ENCODE results near the gene MLN. TPM values are rescaled to one million over a fixed set of nuclear protein-coding genes. Genes with fewer than 3 reads are reported as not detected.

MLN gene
- total and polyA plus RNA-seq, 2 experiments from 2014 or later, result 0.86 to 2.3 TPM

DNA sequence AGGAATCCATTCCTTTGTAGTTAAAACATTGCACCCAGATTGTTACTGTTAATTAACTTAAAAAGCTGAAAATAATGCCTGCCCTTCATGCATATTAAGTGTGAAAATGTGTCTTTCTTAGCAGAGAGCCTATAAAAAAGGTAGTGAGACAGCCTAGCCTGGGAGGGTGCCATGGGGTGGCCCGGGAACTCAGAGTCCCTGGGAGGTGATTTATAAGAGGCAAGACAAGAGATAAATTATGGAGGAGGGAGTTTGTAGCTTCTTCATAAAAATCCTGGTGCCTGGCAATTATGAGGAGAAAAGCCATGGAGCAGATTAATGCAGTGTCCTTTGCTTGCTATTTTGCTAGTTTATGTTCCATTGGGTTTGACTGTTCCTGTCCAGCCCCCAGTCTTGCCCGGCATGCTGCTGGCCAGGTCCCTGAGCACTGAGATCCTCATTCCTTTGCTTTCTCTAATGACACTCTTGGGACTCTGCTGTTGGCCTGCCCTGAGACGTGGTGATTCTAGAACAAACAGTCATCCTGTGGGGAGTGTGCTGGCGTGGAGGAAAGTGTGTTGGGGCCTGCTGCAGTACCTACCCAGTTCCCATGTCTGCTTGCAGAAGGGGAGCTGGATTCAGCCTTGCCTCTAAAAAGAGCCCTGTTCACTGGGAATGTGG lies 4.2 kb downstream of the MLN start:
- Histone ChIP-seq H3K4me3 (no peak overlapping the region), H3K27me3 (peaks cover 2% of the 10 kb centered on the region), H3K9me2 (replicated peaks; ENCODE audit: insufficient read depth) (no peaks in the 10 kb centered on the region), H3K79me2 (no peaks in the 10 kb centered on the region), H4K20me1 (ENCODE audit: insufficient read depth, poor library complexity, severe bottlenecking) (no peaks in the 10 kb centered on the region), H3K27ac (no peak overlapping the region), H3K4me1 (ENCODE audit: insufficient read depth) (peaks cover 3% of the 10 kb centered on the region), H3K4me2 (no peak overlapping the region), H3K9me3 (ENCODE audit: low read depth) (no peaks in the 10 kb centered on the region), H2AFZ (no peak overlapping the region), H3K36me3 (replicated peaks; ENCODE audit: insufficient read depth, low read depth) (no peaks in the 10 kb centered on the region)
- TF ChIP-seq, protein P1, sequence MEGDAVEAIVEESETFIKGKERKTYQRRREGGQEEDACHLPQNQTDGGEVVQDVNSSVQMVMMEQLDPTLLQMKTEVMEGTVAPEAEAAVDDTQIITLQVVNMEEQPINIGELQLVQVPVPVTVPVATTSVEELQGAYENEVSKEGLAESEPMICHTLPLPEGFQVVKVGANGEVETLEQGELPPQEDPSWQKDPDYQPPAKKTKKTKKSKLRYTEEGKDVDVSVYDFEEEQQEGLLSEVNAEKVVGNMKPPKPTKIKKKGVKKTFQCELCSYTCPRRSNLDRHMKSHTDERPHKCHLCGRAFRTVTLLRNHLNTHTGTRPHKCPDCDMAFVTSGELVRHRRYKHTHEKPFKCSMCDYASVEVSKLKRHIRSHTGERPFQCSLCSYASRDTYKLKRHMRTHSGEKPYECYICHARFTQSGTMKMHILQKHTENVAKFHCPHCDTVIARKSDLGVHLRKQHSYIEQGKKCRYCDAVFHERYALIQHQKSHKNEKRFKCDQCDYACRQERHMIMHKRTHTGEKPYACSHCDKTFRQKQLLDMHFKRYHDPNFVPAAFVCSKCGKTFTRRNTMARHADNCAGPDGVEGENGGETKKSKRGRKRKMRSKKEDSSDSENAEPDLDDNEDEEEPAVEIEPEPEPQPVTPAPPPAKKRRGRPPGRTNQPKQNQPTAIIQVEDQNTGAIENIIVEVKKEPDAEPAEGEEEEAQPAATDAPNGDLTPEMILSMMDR (IDR thresholded peaks at IDR 0.05; ENCODE audit: poor library complexity), result no peak
- TF ChIP-seq EZH2phosphoT487 (IDR thresholded peaks at IDR 0.05; ENCODE audit: low read depth, severe bottlenecking, unreplicated experiment) (no peak), EZH2 (IDR thresholded peaks at IDR 0.05; ENCODE audit: borderline replicate concordance) (no peak)
- WGBS (ENCODE audit: low lambda C conversion rate, missing lambda C conversion rate), result 61% methylated on average over 4 of the region's 4 CpGs
- DNase-seq (ENCODE audit: low spot score), result no peak

DNA sequence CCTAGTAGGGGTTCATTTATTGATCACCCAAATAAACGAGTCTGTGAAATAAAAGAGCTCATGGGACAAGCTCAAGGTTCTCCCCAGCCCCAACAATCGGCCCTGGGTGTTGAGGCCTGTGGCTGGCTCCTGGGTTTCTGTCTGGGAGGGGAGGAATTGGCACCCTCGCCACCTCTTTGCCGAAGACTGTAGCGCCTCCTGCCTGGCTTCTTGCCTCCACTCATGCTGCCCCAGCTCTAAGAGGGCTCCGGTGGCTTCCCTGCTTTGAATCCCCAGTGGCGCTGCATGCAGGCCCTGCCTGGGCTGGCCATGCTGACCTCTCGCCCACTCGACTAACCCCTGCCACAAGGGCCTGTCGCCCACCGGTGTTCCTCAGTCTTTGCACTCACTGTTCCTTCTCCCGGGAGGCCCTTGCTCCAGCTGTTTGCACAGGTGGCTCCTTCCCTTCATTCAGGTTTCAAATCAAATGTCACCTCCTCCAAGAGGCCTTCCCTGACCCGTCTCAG lies 5.4 kb downstream of the MLN start:
- H3K36me3 ChIP-seq (replicated peaks; ENCODE audit: insufficient read depth, low read depth), result no peaks in the 10 kb centered on the region
- WGBS (ENCODE audit: low lambda C conversion rate, missing lambda C conversion rate), result 88% methylated on average over 13 of the region's 13 CpGs
- TF ChIP-seq EZH2phosphoT487 (IDR thresholded peaks at IDR 0.05; ENCODE audit: low read depth, severe bottlenecking, unreplicated experiment), result no peak
- TF ChIP-seq EZH2 (IDR thresholded peaks at IDR 0.05; ENCODE audit: borderline replicate concordance), result no peak
- TF ChIP-seq, protein P1 (IDR thresholded peaks at IDR 0.05; ENCODE audit: poor library complexity), result no peak

DNA sequence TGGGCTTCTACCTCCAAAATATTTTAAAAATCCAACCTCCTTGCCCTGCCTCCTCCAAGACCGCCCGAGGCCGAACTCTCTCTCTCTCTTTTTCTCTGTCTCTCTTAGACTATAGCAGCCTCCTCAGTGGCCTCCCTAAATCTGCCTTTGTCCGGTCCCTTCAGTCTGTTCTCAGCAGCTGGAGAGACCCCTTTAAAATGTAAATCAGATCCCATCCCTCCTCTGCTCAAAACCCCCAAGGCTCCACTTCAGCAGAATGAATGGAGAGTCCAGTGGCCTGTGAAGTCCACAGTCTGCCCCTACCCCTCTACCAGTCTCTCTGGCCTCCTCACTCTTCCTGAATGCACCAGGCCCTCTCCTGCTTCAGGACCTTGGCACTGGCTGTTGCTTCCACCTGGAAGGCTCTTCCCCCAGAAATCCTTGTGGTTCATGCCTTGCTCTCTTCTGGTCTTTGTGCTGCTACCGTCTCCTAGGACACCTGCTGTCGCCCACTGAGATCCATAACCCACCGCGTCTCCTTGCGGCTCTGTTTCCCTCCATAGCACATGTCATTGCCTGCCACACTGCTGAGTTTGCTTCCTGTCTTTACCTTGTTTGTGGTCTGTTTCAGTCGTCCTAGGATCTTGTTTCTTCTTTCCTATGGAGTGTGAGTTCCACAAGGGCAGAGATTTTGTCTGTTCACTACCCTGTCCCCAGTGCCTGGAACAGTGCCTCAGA lies 6.0 kb downstream of the MLN start:
- Histone ChIP-seq H3K4me2 (no peak overlapping the region), H3K27ac (no peak overlapping the region), H3K27me3 (peaks cover 2% of the 10 kb centered on the region), H3K4me1 (ENCODE audit: insufficient read depth) (peaks cover 6% of the 10 kb centered on the region), H3K36me3 (replicated peaks; ENCODE audit: insufficient read depth, low read depth) (no peaks in the 10 kb centered on the region), H3K9me3 (ENCODE audit: low read depth) (no peaks in the 10 kb centered on the region), H3K79me2 (no peaks in the 10 kb centered on the region), H2AFZ (no peak overlapping the region), H3K9me2 (replicated peaks; ENCODE audit: insufficient read depth) (no peaks in the 10 kb centered on the region), H4K20me1 (ENCODE audit: insufficient read depth, poor library complexity, severe bottlenecking) (no peaks in the 10 kb centered on the region), H3K4me3 (no peak overlapping the region)
- no peak for TF ChIP-seq EZH2 (IDR thresholded peaks at IDR 0.05; ENCODE audit: borderline replicate concordance)
- 84% methylated on average over 10 of the region's 10 CpGs for WGBS (ENCODE audit: low lambda C conversion rate, missing lambda C conversion rate)
- DNase-seq (ENCODE audit: low spot score), result no peak

More for the DNA sequence above, 5.4 kb downstream of the MLN start:
- no peak for DNase-seq (ENCODE audit: low spot score)
- Histone ChIP-seq H3K79me2 (no peaks in the 10 kb centered on the region), H3K9me2 (replicated peaks; ENCODE audit: insufficient read depth) (no peaks in the 10 kb centered on the region), H3K4me2 (no peak overlapping the region), H3K27ac (no peak overlapping the region), H3K27me3 (peaks cover 2% of the 10 kb centered on the region), H3K4me1 (ENCODE audit: insufficient read depth) (peaks cover 6% of the 10 kb centered on the region), H3K9me3 (ENCODE audit: low read depth) (no peaks in the 10 kb centered on the region), H4K20me1 (ENCODE audit: insufficient read depth, poor library complexity, severe bottlenecking) (no peaks in the 10 kb centered on the region), H3K4me3 (no peak overlapping the region), H2AFZ (no peak overlapping the region)
